Stimulated activated CD4-positive, alpha-beta T cell treated with anti-CD3 and anti-CD28 coated beads, Interleukin-12 subunit alpha, Interleukin-12 subunit beta, amount 100 ng/mL, for 24 hours (primary cell): Measurements from ENCODE around the gene RWDD3.

Experiments used
- DNase-seq, 2 experiments: peaks; one replicate each; pipeline ENCODE4 v3.0.0-alpha.2; 2020; ENCODE audit warnings: low read depth in 2 of 2

The RWDD3 gene

GRCh38 chr1:95230256-95230655 is 3.8 kb upstream of the RWDD3 start:
- no peak for DNase-seq

GRCh38 chr1:95230768-95231191 is 3.2 kb upstream of the RWDD3 start:
- no peak for DNase-seq

GRCh38 chr1:95232646-95233318 is 1.2 kb upstream of the RWDD3 start:
- no peak for DNase-seq

- no peak for DNase-seq
Measured at GRCh38 chr1:95233319-95233736, 682 bp upstream of the RWDD3 start.

GRCh38 chr1:95236784-95237575 is 3.0 kb downstream of the RWDD3 start:
- no peak for DNase-seq

- no peak for DNase-seq
Measured at GRCh38 chr1:95237981-95238703, 4.1 kb downstream of the RWDD3 start.

- DNase-seq, result no peak
Measured at GRCh38 chr1:95245029-95245428, 11.0 kb downstream of the RWDD3 start.

- no peak for DNase-seq
Measured at GRCh38 chr1:95246511-95246910, 12.5 kb downstream of the RWDD3 start.

GRCh38 chr1:95247607-95248006 is 13.6 kb downstream of the RWDD3 start:
- no peak for DNase-seq

GRCh38 chr1:95249916-95250315 is 15.9 kb downstream of the RWDD3 start:
- DNase-seq, result no peak

- no peak for DNase-seq
Measured at GRCh38 chr1:95252422-95252821, 18.4 kb downstream of the RWDD3 start.

- no peak for DNase-seq
Measured at GRCh38 chr1:95254959-95255358, 20.9 kb downstream of the RWDD3 start.

- DNase-seq, result no peak
Measured at GRCh38 chr1:95255826-95256225, 21.8 kb downstream of the RWDD3 start.

- DNase-seq, result no peak
Measured at GRCh38 chr1:95257758-95258157, 23.7 kb downstream of the RWDD3 start.

GRCh38 chr1:95259245-95259644 is 25.2 kb downstream of the RWDD3 start:
- no peak for DNase-seq

- no peak for DNase-seq
Measured at GRCh38 chr1:95262913-95263312, 28.9 kb downstream of the RWDD3 start.

- no peak for DNase-seq
Measured at GRCh38 chr1:95263450-95263849, 29.4 kb downstream of the RWDD3 start.

- no peak for DNase-seq
Measured at GRCh38 chr1:95265106-95265505, 31.1 kb downstream of the RWDD3 start.

GRCh38 chr1:95276429-95276828 is 42.4 kb downstream of the RWDD3 start:
- no peak for DNase-seq

- DNase-seq, result no peak
Measured at GRCh38 chr1:95278173-95279006, 44.4 kb downstream of the RWDD3 start.

- no peak for DNase-seq
Measured at GRCh38 chr1:95281781-95282517, 47.9 kb downstream of the RWDD3 start.
